HEK293 (cell line): Measurements from ENCODE around the gene RNF227.

Source experiments
- AEBP2 ChIP-seq: fragments of 450-650 bp; formaldehyde crosslinking; IDR thresholded peaks from 2 replicates; pipeline ENCODE4 v1.5.1; 2016; ENCODE audit warnings: missing biosample characterization, missing genetic modification characterization, borderline replicate concordance
- BCL11A ChIP-seq: fragments of 450-650 bp; formaldehyde crosslinking; IDR thresholded peaks from 2 replicates; pipeline ENCODE4 v1.5.1; 2016; ENCODE audit warnings: low read depth, missing biosample characterization, missing genetic modification characterization
- GLIS1 ChIP-seq: fragments of 450-650 bp; formaldehyde crosslinking; IDR thresholded peaks from 2 replicates; pipeline ENCODE4 v1.5.1; 2016; ENCODE audit warnings: missing biosample characterization, missing genetic modification characterization
- KLF1 ChIP-seq: fragments of 450-650 bp; formaldehyde crosslinking; IDR thresholded peaks from 2 replicates; pipeline ENCODE4 v1.5.1; 2016; ENCODE audit warnings: missing biosample characterization, missing genetic modification characterization
- PATZ1 ChIP-seq: fragments of 450-650 bp; formaldehyde crosslinking; IDR thresholded peaks from 2 replicates; pipeline ENCODE4 v1.5.1; 2016; ENCODE audit warnings: missing biosample characterization, missing genetic modification characterization
- ZBTB10 ChIP-seq: fragments of 450-650 bp; formaldehyde crosslinking; IDR thresholded peaks from 2 replicates; pipeline ENCODE4 v1.5.1; 2016; ENCODE audit warnings: missing biosample characterization, missing genetic modification characterization
- ZFP37 ChIP-seq: fragments of 450-650 bp; formaldehyde crosslinking; IDR thresholded peaks from 2 replicates; pipeline ENCODE4 v1.5.1; 2016; ENCODE audit warnings: missing biosample characterization, missing genetic modification characterization
- ZNF266 ChIP-seq: fragments of 450-650 bp; formaldehyde crosslinking; IDR thresholded peaks from 2 replicates; pipeline ENCODE4 v1.5.1; 2016; ENCODE audit warnings: missing biosample characterization, missing genetic modification characterization, low read depth
- ZNF350 ChIP-seq: fragments of 450-650 bp; formaldehyde crosslinking; IDR thresholded peaks from 2 replicates; pipeline ENCODE4 v1.5.0; 2017; ENCODE audit warnings: missing biosample characterization, mild to moderate bottlenecking, missing genetic modification characterization
- ZNF37A ChIP-seq: fragments of 450-650 bp; IDR thresholded peaks from 2 replicates; pipeline ENCODE4 v1.5.1; 2018; ENCODE audit warnings: missing biosample characterization, missing genetic modification characterization
- ZNF501 ChIP-seq: fragments of 450-650 bp; formaldehyde crosslinking; IDR thresholded peaks from 2 replicates; pipeline ENCODE4 v1.5.1; 2016; ENCODE audit warnings: missing biosample characterization, missing genetic modification characterization
- ZNF513 ChIP-seq: fragments of 450-650 bp; IDR thresholded peaks from 2 replicates; pipeline ENCODE4 v1.5.1; 2018; ENCODE audit warnings: missing biosample characterization, missing genetic modification characterization
- ZNF518A ChIP-seq: fragments of 450-650 bp; formaldehyde crosslinking; conservative IDR thresholded peaks from 2 replicates; pipeline ENCODE4 v1.5.1; 2016; ENCODE audit warnings: low read depth, missing biosample characterization, missing genetic modification characterization
- ZNF600 ChIP-seq: fragments of 450-650 bp; formaldehyde crosslinking; IDR thresholded peaks from 2 replicates; pipeline ENCODE4 v1.5.1; 2016; ENCODE audit warnings: missing biosample characterization, missing genetic modification characterization
- ZNF610 ChIP-seq: fragments of 450-650 bp; formaldehyde crosslinking; IDR thresholded peaks from 2 replicates; pipeline ENCODE4 v1.5.1; 2016; ENCODE audit warnings: missing biosample characterization, missing genetic modification characterization, borderline replicate concordance
- ZNF623 ChIP-seq: fragments of 450-650 bp; formaldehyde crosslinking; IDR thresholded peaks from 2 replicates; pipeline ENCODE4 v1.5.1; 2016; ENCODE audit warnings: missing biosample characterization, missing genetic modification characterization
- ZNF654 ChIP-seq: fragments of 450-650 bp; formaldehyde crosslinking; IDR thresholded peaks from 2 replicates; pipeline ENCODE4 v1.5.1; 2016; ENCODE audit warnings: low read depth, missing biosample characterization, missing genetic modification characterization
- ZNF76 ChIP-seq: fragments of 450-650 bp; formaldehyde crosslinking; IDR thresholded peaks from 2 replicates; pipeline ENCODE4; 2016; ENCODE audit warnings: low read depth, missing biosample characterization, missing genetic modification characterization, borderline replicate concordance
- ZSCAN5A ChIP-seq: fragments of 450-650 bp; formaldehyde crosslinking; IDR thresholded peaks from 2 replicates; pipeline ENCODE4 v1.5.1; 2016; ENCODE audit warnings: missing biosample characterization, missing genetic modification characterization
- ZXDB ChIP-seq: fragments of 450-650 bp; formaldehyde crosslinking; IDR thresholded peaks from 2 replicates; pipeline ENCODE4 v1.5.1; 2016; ENCODE audit warnings: missing biosample characterization, missing genetic modification characterization
- TF ChIP-seq, protein P1 (sequence below): fragments of 450-650 bp; formaldehyde crosslinking; IDR thresholded peaks from 2 replicates; pipeline ENCODE4 v1.5.1; 2016; ENCODE audit warnings: missing biosample characterization, missing genetic modification characterization

RNF227 gene

GRCh38 chr17:7931709-7932482 lies 15.8 kb upstream of the RNF227 start, which contains the start of the genes CNTROB and TRAPPC1 (continued):
- TF ChIP-seq ZBTB10 (tag by site-specific recombination), result peak; percentile 98
- no peak for TF ChIP-seq AEBP2
- TF ChIP-seq ZSCAN5A (tag by site-specific recombination), result peak; percentile 72; the same call in 1 of the 2 replicates
- no peak for TF ChIP-seq ZNF350 (tag by site-specific recombination)
- TF ChIP-seq ZNF76, result peak; percentile 76; the same call in 1 of the 2 replicates
- TF ChIP-seq ZNF654, result no peak
- no peak for TF ChIP-seq ZNF266 (tag by site-specific recombination)
- TF ChIP-seq ZNF501 (tag by site-specific recombination), result peak; percentile 61
- no peak for TF ChIP-seq ZFP37 (tag by site-specific recombination)
- peak; percentile 79 for TF ChIP-seq GLIS1 (tag by site-specific recombination)
- peak; percentile 89; the same call in 1 of the 2 replicates for TF ChIP-seq BCL11A (tag by site-specific recombination)
- peak; percentile 73 for TF ChIP-seq ZNF518A (tag by site-specific recombination)
- TF ChIP-seq, protein P1, sequence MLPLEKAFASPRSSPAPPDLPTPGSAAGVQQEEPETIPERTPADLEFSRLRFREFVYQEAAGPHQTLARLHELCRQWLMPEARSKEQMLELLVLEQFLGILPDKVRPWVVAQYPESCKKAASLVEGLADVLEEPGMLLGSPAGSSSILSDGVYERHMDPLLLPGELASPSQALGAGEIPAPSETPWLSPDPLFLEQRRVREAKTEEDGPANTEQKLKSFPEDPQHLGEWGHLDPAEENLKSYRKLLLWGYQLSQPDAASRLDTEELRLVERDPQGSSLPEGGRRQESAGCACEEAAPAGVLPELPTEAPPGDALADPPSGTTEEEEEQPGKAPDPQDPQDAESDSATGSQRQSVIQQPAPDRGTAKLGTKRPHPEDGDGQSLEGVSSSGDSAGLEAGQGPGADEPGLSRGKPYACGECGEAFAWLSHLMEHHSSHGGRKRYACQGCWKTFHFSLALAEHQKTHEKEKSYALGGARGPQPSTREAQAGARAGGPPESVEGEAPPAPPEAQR (tag by site-specific recombination), result peak; percentile 87
- TF ChIP-seq ZXDB, result peak; percentile 77; the same call in 1 of the 2 replicates
- no peak for TF ChIP-seq ZNF513 (tag by site-specific recombination)
- TF ChIP-seq KLF1, result peak; percentile 85
- TF ChIP-seq ZNF623 (tag by site-specific recombination), result no peak
- no peak for TF ChIP-seq ZNF37A (tag by site-specific recombination)
- 0 out of 2 replicates have a peak, but pooled peaks have one; percentile 62 for TF ChIP-seq ZNF610
- TF ChIP-seq PATZ1 (tag by site-specific recombination), result peak; percentile 97
- no peak for TF ChIP-seq ZNF600 (tag by site-specific recombination)
